GM21717 (cell line): Measurements from ENCODE around the gene TAC3.
A peak's percentile ranks its signal among the peaks of the same experiment; 100 is the strongest.

Experiments used
- ATAC-seq: cut with Tn5 transposase; IDR thresholded peaks from one replicate; pipeline ENCODE4 v1.9.1; 2021; ENCODE audit warnings: mild to moderate bottlenecking, moderate library complexity; ENCODE audit not compliant: unreplicated experiment

TAC3 gene

GRCh38 chr12:57006809-57007475, 9.4 kb downstream of the TAC3 start:
- no peak for ATAC-seq

- ATAC-seq, result no peak
Observed at GRCh38 chr12:57005980-57006808, 10.1 kb downstream of the TAC3 start, which contains the start of gene ZBTB39. ZBTB39 (minus strand) TSS chr12:57006546; CDS start chr12:57004917, 1,629 bp downstream.

- ATAC-seq, result no peak
Observed at GRCh38 chr12:57004651-57005050, 11.7 kb downstream of the TAC3 start.

- no peak for ATAC-seq
Observed at GRCh38 chr12:57003395-57003794, 12.9 kb downstream of the TAC3 start.

GRCh38 chr12:57001448-57001906, 14.9 kb downstream of the TAC3 start:
- ATAC-seq, result no peak

- no peak for ATAC-seq
Observed at GRCh38 chr12:57000393-57000792, 15.9 kb downstream of the TAC3 start.

GRCh38 chr12:56999456-56999855, 16.9 kb downstream of the TAC3 start:
- ATAC-seq, result no peak

GRCh38 chr12:56998981-56999380, 17.3 kb downstream of the TAC3 start:
- peak; percentile 74 for ATAC-seq

GRCh38 chr12:56998316-56998715, 18.0 kb downstream of the TAC3 start:
- ATAC-seq, result no peak

- no peak for ATAC-seq
Observed at GRCh38 chr12:56996793-56997545, 19.4 kb downstream of the TAC3 start.

- ATAC-seq, result no peak
Observed at GRCh38 chr12:56995930-56996496, 20.3 kb downstream of the TAC3 start.

- no peak for ATAC-seq
Observed at GRCh38 chr12:56995201-56995929, 21.0 kb downstream of the TAC3 start.

- no peak for ATAC-seq
Observed at GRCh38 chr12:56994231-56994746, 22.0 kb downstream of the TAC3 start.

- no peak for ATAC-seq
Observed at GRCh38 chr12:56993346-56993745, 23.0 kb downstream of the TAC3 start.

GRCh38 chr12:56991319-56992246, 24.7 kb downstream of the TAC3 start:
- no peak for ATAC-seq

GRCh38 chr12:56990648-56991318, 25.5 kb downstream of the TAC3 start:
- no peak for ATAC-seq

GRCh38 chr12:56989861-56990610, 26.3 kb downstream of the TAC3 start:
- no peak for ATAC-seq

- ATAC-seq, result no peak
Observed at GRCh38 chr12:56988207-56988739, 28.1 kb downstream of the TAC3 start.
